ENCODE results near the gene TTC6.
A peak's percentile ranks its signal among the peaks of the same experiment; 100 is the strongest.

TTC6 gene

GRCh38 chr14:37589715-37590427, 5.6 kb upstream of the TTC6 start:
- ATAC-seq = no peak
- H3K27me3 Mint-ChIP-seq = peaks cover 81% of the 10 kb centered on the region
- DNase-seq = no peak
- H3K4me3 Mint-ChIP-seq = no peak overlapping the region
- no peak overlapping the region for H3K27ac Mint-ChIP-seq
- H3K4me1 Mint-ChIP-seq = peaks cover 10% of the 10 kb centered on the region
- H3K36me3 Mint-ChIP-seq (ENCODE audit: low read depth) = peaks cover 17% of the 10 kb centered on the region
- H3K9me3 Mint-ChIP-seq = peaks cover 29% of the 10 kb centered on the region

GRCh38 chr14:37590428-37591139, 4.8 kb upstream of the TTC6 start:
- no peak overlapping the region for H3K27ac Mint-ChIP-seq
- H3K27me3 Mint-ChIP-seq = peaks cover 74% of the 10 kb centered on the region
- no peak overlapping the region for H3K4me3 Mint-ChIP-seq
- H3K4me1 Mint-ChIP-seq = peaks cover 11% of the 10 kb centered on the region
- H3K9me3 Mint-ChIP-seq = peaks cover 26% of the 10 kb centered on the region
- DNase-seq = no peak
- no peak for ATAC-seq
- peaks cover 17% of the 10 kb centered on the region for H3K36me3 Mint-ChIP-seq (ENCODE audit: low read depth)

- no peak for ATAC-seq
- Mint-ChIP-seq H3K9me3 (peaks cover 28% of the 10 kb centered on the region), H3K36me3 (ENCODE audit: low read depth) (peaks cover 20% of the 10 kb centered on the region), H3K27me3 (peaks cover 75% of the 10 kb centered on the region), H3K4me1 (peaks cover 18% of the 10 kb centered on the region), H3K4me3 (no peak overlapping the region), H3K27ac (peak overlapping the region; percentile 74)
- DNase-seq = no peak
Measured at GRCh38 chr14:37591311-37591940, 4.0 kb upstream of the TTC6 start.

- no peak overlapping the region for H3K4me3 Mint-ChIP-seq
- DNase-seq (no peak), ATAC-seq (no peak)
- peaks cover 29% of the 10 kb centered on the region for H3K9me3 Mint-ChIP-seq
- peaks cover 76% of the 10 kb centered on the region for H3K27me3 Mint-ChIP-seq
- H3K4me1 Mint-ChIP-seq = peaks cover 21% of the 10 kb centered on the region
- H3K36me3 Mint-ChIP-seq (ENCODE audit: low read depth) = peaks cover 20% of the 10 kb centered on the region
- no peak overlapping the region for H3K27ac Mint-ChIP-seq
Measured at GRCh38 chr14:37591941-37592481, 3.4 kb upstream of the TTC6 start.

GRCh38 chr14:37592482-37593408, 2.7 kb upstream of the TTC6 start:
- DNase-seq (no peak), ATAC-seq (no peak)
- peaks cover 21% of the 10 kb centered on the region for H3K4me1 Mint-ChIP-seq
- peaks cover 24% of the 10 kb centered on the region for H3K36me3 Mint-ChIP-seq (ENCODE audit: low read depth)
- H3K27me3 Mint-ChIP-seq = peaks cover 74% of the 10 kb centered on the region
- H3K4me3 Mint-ChIP-seq = no peak overlapping the region
- peaks cover 29% of the 10 kb centered on the region for H3K9me3 Mint-ChIP-seq
- H3K27ac Mint-ChIP-seq = peak overlapping the region; percentile 72

- Mint-ChIP-seq H3K36me3 (ENCODE audit: low read depth) (peaks cover 24% of the 10 kb centered on the region), H3K9me3 (peaks cover 29% of the 10 kb centered on the region), H3K27ac (no peak overlapping the region)
Measured at GRCh38 chr14:37593511-37594237, 1.8 kb upstream of the TTC6 start.

GRCh38 chr14:37594238-37594970, 1.0 kb upstream of the TTC6 start:
- DNase-seq = peak; percentile 41
- no peak for ATAC-seq
- Mint-ChIP-seq H3K36me3 (ENCODE audit: low read depth) (peaks cover 22% of the 10 kb centered on the region), H3K4me3 (peak overlapping the region; percentile 67), H3K27me3 (peaks cover 75% of the 10 kb centered on the region), H3K27ac (peak overlapping the region; percentile 59), H3K4me1 (peaks cover 27% of the 10 kb centered on the region), H3K9me3 (peaks cover 27% of the 10 kb centered on the region)

More at GRCh38 chr14:37593511-37594237, 1.8 kb upstream of the TTC6 start:
- peaks cover 22% of the 10 kb centered on the region for H3K4me1 Mint-ChIP-seq
- peak overlapping the region; percentile 67 for H3K4me3 Mint-ChIP-seq
- DNase-seq (no peak), ATAC-seq (no peak)
- H3K27me3 Mint-ChIP-seq = peaks cover 75% of the 10 kb centered on the region

GRCh38 chr14:37595809-37596621, 586 bp downstream of the TTC6 start:
- H3K9me3 Mint-ChIP-seq = peaks cover 26% of the 10 kb centered on the region
- ATAC-seq (peak; percentile 90), DNase-seq (peak; percentile 66)
- peaks cover 76% of the 10 kb centered on the region for H3K27me3 Mint-ChIP-seq
- H3K36me3 Mint-ChIP-seq (ENCODE audit: low read depth) = peaks cover 24% of the 10 kb centered on the region
- peaks cover 33% of the 10 kb centered on the region for H3K4me1 Mint-ChIP-seq
- peak overlapping the region; percentile 82 for H3K27ac Mint-ChIP-seq
- peak overlapping the region; percentile 74 for H3K4me3 Mint-ChIP-seq

- peaks cover 23% of the 10 kb centered on the region for H3K9me3 Mint-ChIP-seq
- no peak overlapping the region for H3K4me3 Mint-ChIP-seq
- DNase-seq = no peak
- peaks cover 79% of the 10 kb centered on the region for H3K27me3 Mint-ChIP-seq
- peaks cover 33% of the 10 kb centered on the region for H3K4me1 Mint-ChIP-seq
- H3K27ac Mint-ChIP-seq = no peak overlapping the region
- peaks cover 21% of the 10 kb centered on the region for H3K36me3 Mint-ChIP-seq (ENCODE audit: low read depth)
- ATAC-seq = no peak
Measured at GRCh38 chr14:37596790-37597472, 1.5 kb downstream of the TTC6 start.

- no peak overlapping the region for H3K27ac Mint-ChIP-seq
- no peak overlapping the region for H3K4me3 Mint-ChIP-seq
- peaks cover 20% of the 10 kb centered on the region for H3K9me3 Mint-ChIP-seq
- DNase-seq (no peak), ATAC-seq (no peak)
- H3K27me3 Mint-ChIP-seq = peaks cover 80% of the 10 kb centered on the region
- H3K4me1 Mint-ChIP-seq = peaks cover 33% of the 10 kb centered on the region
- peaks cover 21% of the 10 kb centered on the region for H3K36me3 Mint-ChIP-seq (ENCODE audit: low read depth)
Measured at GRCh38 chr14:37597538-37597913, 2.1 kb downstream of the TTC6 start.

GRCh38 chr14:37597914-37598746, 2.7 kb downstream of the TTC6 start:
- Mint-ChIP-seq H3K4me3 (no peak overlapping the region), H3K4me1 (peaks cover 33% of the 10 kb centered on the region), H3K27me3 (peaks cover 80% of the 10 kb centered on the region), H3K36me3 (ENCODE audit: low read depth) (peaks cover 19% of the 10 kb centered on the region), H3K9me3 (peaks cover 14% of the 10 kb centered on the region), H3K27ac (no peak overlapping the region)
- no peak for ATAC-seq
- DNase-seq = no peak

Measured in activated naive CD8-positive, alpha-beta T cell treated with anti-CD3 and anti-CD28 coated beads, Interleukin-2, amount 50 U/mL, for 24 hours (primary cell).